Nephron (organoid): ENCODE measurements around the gene MED8.

ENCODE experiments used
- H3K27ac Mint-ChIP-seq, 3 experiments: 2 replicates each; pipeline ENCODE4 v1.8.0; 2020; ENCODE audit warnings: mixed read lengths in 3 of 3, mild to moderate bottlenecking in 2 of 3, moderate library complexity in 1 of 3
- H3K27me3 Mint-ChIP-seq: 2 replicates; pipeline ENCODE4 v1.8.0; 2021; ENCODE audit warnings: low read depth, mild to moderate bottlenecking, moderate library complexity, mixed read lengths
- H3K36me3 Mint-ChIP-seq: 2 replicates; pipeline ENCODE4 v1.8.0; 2020; ENCODE audit warnings: low read depth, mixed read lengths
- H3K4me1 Mint-ChIP-seq: 2 replicates; pipeline ENCODE4 v1.8.0; 2020; ENCODE audit warnings: mixed read lengths
- H3K4me3 Mint-ChIP-seq, 3 experiments: 2 replicates each; pipeline ENCODE4 v1.8.0; 2020; ENCODE audit warnings: mild to moderate bottlenecking in 3 of 3, mixed read lengths in 3 of 3, moderate library complexity in 2 of 3
- H3K9me3 Mint-ChIP-seq: 2 replicates; pipeline ENCODE4 v1.8.0; 2020; ENCODE audit warnings: mixed read lengths
- TF ChIP-seq, protein P1 (sequence below), 3 experiments: fragments of 200-600 bp; sonication (generic); IDR thresholded peaks; one replicate each; pipeline ENCODE4 v1.5.0; 2021; ENCODE audit warnings: antibody characterized with exemption in 3 of 3; ENCODE audit not compliant: unreplicated experiment in 3 of 3

Gene MED8

DNA sequence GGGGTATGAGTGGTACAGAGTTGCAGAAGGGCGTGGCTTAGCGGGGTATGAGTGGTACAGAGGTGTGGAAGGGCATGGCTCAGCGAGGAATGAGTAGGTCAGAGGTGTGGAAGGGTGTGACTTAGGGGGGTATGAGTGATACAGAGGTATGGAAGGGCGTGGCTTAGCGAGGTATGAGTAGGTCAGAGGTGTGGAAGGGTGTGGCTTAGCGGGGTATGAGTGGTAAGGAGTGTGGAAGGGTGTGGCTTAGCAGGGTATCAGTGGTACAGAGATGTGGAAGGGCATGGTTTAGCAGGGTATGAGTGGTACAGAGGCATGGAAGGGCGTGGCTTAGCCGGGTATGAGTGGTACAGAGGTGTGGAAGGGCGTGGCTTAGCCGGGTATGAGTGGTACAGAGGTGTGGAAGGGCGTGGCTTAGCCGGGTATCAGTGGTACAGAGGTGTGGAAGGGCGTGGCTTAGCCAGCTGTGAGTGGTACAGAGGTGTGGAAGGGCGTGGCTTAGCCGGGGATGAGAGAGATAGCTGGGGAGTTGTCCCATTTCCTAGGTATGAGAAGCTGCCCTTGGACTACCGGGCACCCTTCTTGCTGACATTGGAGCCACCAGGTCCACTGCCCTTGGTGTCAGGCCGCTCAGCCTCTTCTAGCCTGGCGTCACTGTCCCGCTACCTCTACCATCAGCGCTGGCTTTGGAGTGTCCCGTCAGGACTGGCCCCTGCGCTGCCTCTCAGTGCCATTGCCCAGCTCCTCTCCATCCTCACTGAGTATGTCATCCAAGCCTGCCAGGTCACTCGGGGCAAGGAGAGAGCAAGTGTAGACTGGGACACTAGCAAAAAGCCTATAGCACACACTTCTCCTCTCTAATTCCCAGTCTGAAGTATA lies 34.3 kb upstream of the MED8 start:
- Mint-ChIP-seq H3K36me3 (peaks cover 42% of the 10 kb centered on the region), H3K4me3 (no peak overlapping the region), H3K27me3 (no peaks in the 10 kb centered on the region), H3K4me1 (no peaks in the 10 kb centered on the region), H3K27ac (no peak overlapping the region), H3K9me3 (no peaks in the 10 kb centered on the region)
- TF ChIP-seq, protein P1, sequence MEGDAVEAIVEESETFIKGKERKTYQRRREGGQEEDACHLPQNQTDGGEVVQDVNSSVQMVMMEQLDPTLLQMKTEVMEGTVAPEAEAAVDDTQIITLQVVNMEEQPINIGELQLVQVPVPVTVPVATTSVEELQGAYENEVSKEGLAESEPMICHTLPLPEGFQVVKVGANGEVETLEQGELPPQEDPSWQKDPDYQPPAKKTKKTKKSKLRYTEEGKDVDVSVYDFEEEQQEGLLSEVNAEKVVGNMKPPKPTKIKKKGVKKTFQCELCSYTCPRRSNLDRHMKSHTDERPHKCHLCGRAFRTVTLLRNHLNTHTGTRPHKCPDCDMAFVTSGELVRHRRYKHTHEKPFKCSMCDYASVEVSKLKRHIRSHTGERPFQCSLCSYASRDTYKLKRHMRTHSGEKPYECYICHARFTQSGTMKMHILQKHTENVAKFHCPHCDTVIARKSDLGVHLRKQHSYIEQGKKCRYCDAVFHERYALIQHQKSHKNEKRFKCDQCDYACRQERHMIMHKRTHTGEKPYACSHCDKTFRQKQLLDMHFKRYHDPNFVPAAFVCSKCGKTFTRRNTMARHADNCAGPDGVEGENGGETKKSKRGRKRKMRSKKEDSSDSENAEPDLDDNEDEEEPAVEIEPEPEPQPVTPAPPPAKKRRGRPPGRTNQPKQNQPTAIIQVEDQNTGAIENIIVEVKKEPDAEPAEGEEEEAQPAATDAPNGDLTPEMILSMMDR (IDR thresholded peaks at IDR 0.05; ENCODE audit: unreplicated experiment in 3 of 3) = no peak

DNA sequence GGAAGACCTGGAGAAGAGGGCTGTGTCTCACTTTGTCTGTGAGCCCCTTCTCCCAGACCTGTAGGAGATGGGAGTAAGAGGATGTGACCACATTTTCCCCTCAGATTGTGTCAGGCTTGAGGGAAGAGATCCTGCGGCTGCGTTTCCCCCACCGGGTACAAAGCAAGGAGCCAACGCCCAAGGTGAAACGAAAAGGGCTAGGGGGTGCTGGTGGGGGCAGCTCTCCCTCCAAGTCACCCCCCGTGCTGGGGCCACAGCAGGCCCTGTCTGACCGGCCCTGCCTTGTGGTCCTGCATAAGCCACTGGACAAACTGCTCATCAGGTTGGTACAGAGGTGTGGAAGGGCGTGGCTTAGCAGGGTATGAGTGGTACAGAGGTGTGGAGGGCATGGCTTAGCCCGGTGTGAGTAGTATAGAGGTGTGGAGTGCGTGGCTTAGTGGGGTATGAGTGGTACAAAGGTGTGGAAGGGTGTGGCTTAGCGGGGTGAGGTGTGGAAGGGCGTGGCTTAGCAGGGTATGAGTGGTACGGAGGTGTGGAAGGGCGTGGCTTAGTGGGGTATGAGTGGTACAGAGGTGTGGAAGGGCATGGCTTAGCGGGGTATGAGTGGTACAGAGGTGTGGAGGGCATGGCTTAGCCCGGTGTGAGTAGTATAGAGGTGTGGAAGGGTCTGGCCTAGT lies 33.5 kb upstream of the MED8 start:
- peaks cover 38% of the 10 kb centered on the region for H3K36me3 Mint-ChIP-seq
- no peak overlapping the region for H3K27ac Mint-ChIP-seq
- no peak overlapping the region for H3K4me3 Mint-ChIP-seq
- TF ChIP-seq, protein P1 (IDR thresholded peaks at IDR 0.05; ENCODE audit: unreplicated experiment in 3 of 3) = no peak
- no peaks in the 10 kb centered on the region for H3K27me3 Mint-ChIP-seq
- H3K9me3 Mint-ChIP-seq = no peaks in the 10 kb centered on the region
- H3K4me1 Mint-ChIP-seq = no peaks in the 10 kb centered on the region

DNA sequence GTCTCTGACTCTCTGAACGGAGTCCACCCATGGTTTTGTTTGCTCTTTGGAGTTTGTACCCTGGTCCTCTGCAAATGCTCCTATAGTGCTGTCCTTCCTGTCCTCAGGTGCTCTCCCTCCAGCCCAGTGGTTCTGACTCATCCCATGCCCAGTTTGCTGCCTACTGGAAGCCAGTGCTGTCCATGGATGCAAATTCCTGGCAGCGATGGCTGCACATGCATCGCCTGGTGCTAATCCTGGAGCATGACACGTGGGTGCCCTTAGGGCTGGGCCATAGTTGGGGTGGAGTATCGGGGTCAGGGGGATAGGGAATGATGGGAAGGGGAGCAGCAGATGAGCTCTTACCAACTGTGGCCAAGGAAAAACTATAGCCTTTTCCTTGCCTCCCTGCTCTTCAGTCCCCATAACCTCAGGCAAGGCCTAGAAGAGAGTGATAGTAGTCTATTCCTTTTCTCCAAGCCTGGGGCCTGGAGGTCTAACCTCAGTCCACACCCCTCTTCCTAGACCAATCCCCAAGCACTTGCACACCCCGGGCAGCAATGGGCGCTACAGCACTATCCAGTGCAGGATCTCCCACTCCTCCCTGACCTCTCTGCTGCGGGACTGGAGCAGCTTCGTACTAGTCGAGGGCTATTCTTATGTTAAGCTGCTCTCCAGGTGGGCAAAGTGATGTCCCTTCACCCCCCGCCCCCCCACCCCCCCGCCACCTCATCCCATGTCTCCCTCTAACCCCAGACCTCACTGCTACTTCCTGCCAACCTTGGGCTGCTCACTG lies 32.6 kb upstream of the MED8 start:
- TF ChIP-seq, protein P1 (IDR thresholded peaks at IDR 0.05; ENCODE audit: unreplicated experiment in 3 of 3) = no peak
- no peak overlapping the region for H3K4me3 Mint-ChIP-seq
- no peaks in the 10 kb centered on the region for H3K9me3 Mint-ChIP-seq
- no peaks in the 10 kb centered on the region for H3K27me3 Mint-ChIP-seq
- H3K36me3 Mint-ChIP-seq = peaks cover 30% of the 10 kb centered on the region
- H3K27ac Mint-ChIP-seq = no peak overlapping the region
- H3K4me1 Mint-ChIP-seq = no peaks in the 10 kb centered on the region

DNA sequence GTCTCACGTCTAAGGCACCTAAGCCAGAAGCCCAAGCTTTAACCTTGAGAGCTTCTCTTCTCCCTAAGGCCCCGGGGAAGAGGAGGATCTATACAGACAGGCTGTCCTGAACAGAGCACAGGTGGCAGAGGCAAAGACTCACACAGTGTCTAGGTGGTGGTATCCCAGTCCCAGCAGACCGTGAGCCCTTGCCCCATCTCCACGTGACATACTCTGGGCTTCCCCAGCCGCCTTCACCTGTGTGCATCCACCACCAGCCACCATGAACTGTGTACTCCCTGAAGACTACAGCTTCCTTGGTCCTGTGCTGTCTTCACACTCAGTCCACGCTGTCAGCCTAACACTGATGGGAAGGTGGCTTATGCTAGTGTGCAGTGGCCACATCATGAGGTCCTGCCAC lies 31.8 kb upstream of the MED8 start:
- Mint-ChIP-seq H3K9me3 (no peaks in the 10 kb centered on the region), H3K27ac (no peak overlapping the region), H3K4me3 (no peak overlapping the region), H3K27me3 (no peaks in the 10 kb centered on the region), H3K4me1 (no peaks in the 10 kb centered on the region), H3K36me3 (peaks cover 23% of the 10 kb centered on the region)
- TF ChIP-seq, protein P1 (IDR thresholded peaks at IDR 0.05; ENCODE audit: unreplicated experiment in 3 of 3) = no peak

DNA sequence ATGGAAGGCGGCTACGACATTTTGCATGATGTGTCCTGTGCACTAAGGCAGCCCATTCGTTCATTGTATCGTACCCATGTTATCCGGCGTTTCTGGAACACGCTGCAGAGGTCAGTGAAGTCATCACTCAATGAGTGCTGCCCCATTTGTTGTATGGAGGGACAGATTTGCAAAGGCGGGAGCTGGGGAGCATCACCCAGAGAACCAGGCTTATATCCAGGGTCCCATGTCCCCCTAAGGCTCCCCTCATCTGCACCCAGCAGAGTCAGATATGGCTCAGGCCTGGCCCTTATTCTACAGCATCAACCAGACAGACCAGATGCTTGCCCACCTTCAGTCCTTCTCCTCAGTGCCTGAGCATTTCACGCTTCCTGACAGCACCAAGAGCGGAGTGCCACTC lies 31.3 kb upstream of the MED8 start:
- Mint-ChIP-seq H3K4me1 (no peaks in the 10 kb centered on the region), H3K9me3 (no peaks in the 10 kb centered on the region), H3K4me3 (no peak overlapping the region), H3K36me3 (peaks cover 20% of the 10 kb centered on the region), H3K27me3 (no peaks in the 10 kb centered on the region), H3K27ac (no peak overlapping the region)
- TF ChIP-seq, protein P1 (IDR thresholded peaks at IDR 0.05; ENCODE audit: unreplicated experiment in 3 of 3) = no peak
